GM12878 (cell line): ENCODE data around the gene SUPT4H1. TPM values are rescaled to one million over a fixed set of nuclear protein-coding genes. Genes with fewer than 3 reads are reported as not detected.

Experiments used
- ATAC-seq: fragments of 200-7000 bp; cut with Tn5 transposase; 3 replicates; pipeline ENCODE4 v1.9.1; 2020; ENCODE audit warnings: mild to moderate bottlenecking, moderate library complexity
- BruUV-seq: library from RNA; stranded (reverse); fragments of 400-500 nt; replicated peaks from 2 replicates; lab custom pipeline; 2021; lab: Mats Ljungman, UMichigan
- CTCF ChIA-PET: fragments of 300-600 bp; sonication (Branson Sonifier 250); formaldehyde crosslinking; extraction: SDS; loops from one replicate; lab custom pipeline; 2021; ENCODE audit warnings: inconsistent platforms; lab: Yijun Ruan, JAX
- POLR2A ChIA-PET: fragments of 350-600 bp; formaldehyde crosslinking; extraction: SDS; loops from one replicate; lab custom pipeline; 2021; ENCODE audit warnings: inconsistent platforms; lab: Charles Lee
- RAD21 ChIA-PET: fragments of 300-600 bp; sonication (Branson Sonifier 250); formaldehyde crosslinking; loops from one replicate; lab custom pipeline; 2023; ENCODE audit warnings: antibody characterized with exemption; ENCODE audit not compliant: unreplicated experiment; lab: Charles Lee
- SMC1A ChIA-PET: fragments of 300-600 bp; sonication (Branson Sonifier 250); formaldehyde crosslinking; loops from one replicate; lab custom pipeline; 2023; ENCODE audit not compliant: unreplicated experiment, uncharacterized antibody; lab: Charles Lee
- DNase-seq: peaks from one replicate; pipeline ENCODE4 v3.0.0-alpha.2; 2011; ENCODE audit warnings: low read depth, low spot score
- FAIRE-seq: peaks from 3 replicates; lab custom pipeline; 2011; peaks lifted over from hg19 to GRCh38; lab: Jason Lieb, UNC
- H2AFZ ChIP-seq: 2 replicates; pipeline ENCODE4 v1.6.0; 2011; ENCODE audit warnings: low read depth, low read length, control low read depth; ENCODE audit not compliant: control insufficient read depth
- H3K27ac ChIP-seq: 2 replicates; pipeline ENCODE4 v1.5.1; 2011; ENCODE audit warnings: control low read depth; ENCODE audit not compliant: control insufficient read depth, insufficient read depth
- H3K27me3 ChIP-seq, 2 experiments: replicated peaks in 1 of 2; 2 replicates each; pipeline versions ENCODE4 v1.6.0 to v1.6.1; 2011; ENCODE audit warnings: low read length in 1 of 2; ENCODE audit not compliant: control insufficient read depth in 2 of 2, insufficient read depth in 2 of 2
- H3K36me3 ChIP-seq, 2 experiments: 2 replicates each; pipeline ENCODE4 v1.5.1; 2011; ENCODE audit warnings: low read length in 1 of 2; ENCODE audit not compliant: control insufficient read depth in 2 of 2, insufficient read depth in 2 of 2
- H3K4me1 ChIP-seq: 2 replicates; pipeline ENCODE4 v1.6.1; 2011; ENCODE audit warnings: mild to moderate bottlenecking, low read length, moderate library complexity, mixed read lengths; ENCODE audit not compliant: control insufficient read depth, insufficient read depth
- H3K4me2 ChIP-seq: 2 replicates; pipeline ENCODE4 v1.6.0; 2011; ENCODE audit warnings: control low read depth; ENCODE audit not compliant: control insufficient read depth, insufficient read depth
- H3K4me3 ChIP-seq: fragments of 200-600 bp; sonication (generic); 2 replicates; pipeline ENCODE4 v1.5.1; 2016
- H3K79me2 ChIP-seq: 2 replicates; pipeline ENCODE4 v1.6.0; 2011; ENCODE audit warnings: low read length; ENCODE audit not compliant: control insufficient read depth, insufficient read depth
- H3K9ac ChIP-seq: 2 replicates; pipeline ENCODE4 v1.8.0; 2011; ENCODE audit warnings: low read length, control low read depth, mixed read lengths; ENCODE audit not compliant: control insufficient read depth, insufficient read depth
- H3K9me3 ChIP-seq: replicated peaks from 3 replicates; pipeline ENCODE4 v1.5.1; 2011; ENCODE audit warnings: mild to moderate bottlenecking, low read length; ENCODE audit not compliant: control insufficient read depth, insufficient read depth
- H4K20me1 ChIP-seq: 2 replicates; pipeline ENCODE4 v1.6.0; 2011; ENCODE audit not compliant: control insufficient read depth, insufficient read depth
- BHLHE40 ChIP-seq, 2 experiments: fragments of 450-650 bp in 1 of 2; IDR thresholded peaks; 2 replicates each; pipeline ENCODE4 v1.6.1; 2011 to 2017; ENCODE audit warnings: low read depth in 2 of 2, borderline replicate concordance in 1 of 2, improper control_type of control experiment in 1 of 2, low read length in 1 of 2, mild to moderate bottlenecking in 1 of 2
- BRCA1 ChIP-seq: IDR thresholded peaks from 2 replicates; pipeline ENCODE4 v1.6.1; 2011; ENCODE audit warnings: low read depth, low read length, improper control_type of control experiment
- CBFB ChIP-seq: IDR thresholded peaks from 2 replicates; pipeline ENCODE4 v1.6.1; 2016; ENCODE audit warnings: antibody characterized with exemption, low read depth
- CHD2 ChIP-seq: IDR thresholded peaks from 2 replicates; pipeline ENCODE4 v1.6.1; 2011; ENCODE audit warnings: low read depth, low read length, improper control_type of control experiment, borderline replicate concordance
- DPF2 ChIP-seq: fragments of 450-650 bp; IDR thresholded peaks from 2 replicates; pipeline ENCODE4 v1.6.1; 2017; ENCODE audit warnings: mild to moderate bottlenecking
- EED ChIP-seq: sonication (generic); IDR thresholded peaks from 2 replicates; pipeline ENCODE4 v1.6.1; 2016; ENCODE audit warnings: antibody characterized with exemption, low read depth
- EP300 ChIP-seq, 2 experiments: fragments of 150-350 bp in 1 of 2; IDR thresholded peaks; 2 replicates each; pipeline ENCODE4 v1.6.1; 2011 to 2012; ENCODE audit warnings: low read depth in 2 of 2, low read length in 2 of 2, borderline replicate concordance in 1 of 2, improper control_type of control experiment in 1 of 2, inconsistent platforms in 1 of 2; ENCODE audit not compliant: control insufficient read depth in 1 of 2
- FOXK2 ChIP-seq: fragments of 450-650 bp; IDR thresholded peaks from 2 replicates; pipeline ENCODE4 v1.6.1; 2017; ENCODE audit warnings: mild to moderate bottlenecking, moderate library complexity
- NFYB ChIP-seq: IDR thresholded peaks from 2 replicates; pipeline ENCODE4 v1.6.1; 2011; ENCODE audit warnings: low read depth, mild to moderate bottlenecking, low read length, improper control_type of control experiment, moderate library complexity; ENCODE audit not compliant: insufficient read depth
- NR2F1 ChIP-seq: fragments of 450-650 bp; conservative IDR thresholded peaks from 2 replicates; pipeline ENCODE4 v1.6.1; 2017; ENCODE audit warnings: mild to moderate bottlenecking
- YBX1 ChIP-seq: fragments of 450-650 bp; IDR thresholded peaks from 2 replicates; pipeline ENCODE4 v1.6.1; 2016; ENCODE audit warnings: antibody characterized with exemption
- WGBS: methylation state at CpG from one replicate; pipeline ENCODE4 v1.1.6; 2016; ENCODE audit warnings: low lambda C conversion rate; ENCODE audit not compliant: insufficient replicate concordance, insufficient coverage; ENCODE audit errors: missing lambda C conversion rate; 5-methylcytosine and 5-hydroxymethylcytosine counted together
- in situ Hi-C: fragments of 300-500 bp; cut with MboI; formaldehyde crosslinking; loops from 9 replicates; pipeline ENCODE4 v1.14.3; 2018; ENCODE audit warnings: mixed read lengths
- intact Hi-C: fragments of 100-400 bp; cut with micrococcal nuclease; formaldehyde crosslinking; loops from one replicate; pipeline ENCODE4 v1.14.2; 2022; ENCODE audit not compliant: unreplicated experiment
- polyA plus RNA-seq, 11 experiments: library from polyadenylated mRNA; depleted of rRNA in 4 of 11; unstranded in 6 of 11; stranded (reverse) in 5 of 11; fragments of >200 nt; fragmentation: Nextera tagmentation in 4 of 11; fragmentation: Illumina TruSeq in 1 of 11; extraction: Ambion mirVana in 4 of 11; extraction: Trizol in 1 of 11; gene quantifications; 1 replicate in 1 of 11; 2 replicates in 10 of 11; pipeline versions ENCODE4 v1.2.1 to v1.2.3, GENCODE V29; 2011 to 2016; ENCODE audit warnings: inconsistent platforms in 2 of 11, missing spikeins in 2 of 11, low read depth in 1 of 11
- total RNA-seq, 4 experiments: library from RNA; depleted of rRNA in 3 of 4; stranded (reverse); fragments of >200 nt in 3 of 4; fragmentation: Illumina TruSeq in 1 of 4; extraction: Trizol in 1 of 4; gene quantifications; 2 replicates each; pipeline versions ENCODE4 v1.2.1 to v1.2.3, GENCODE V29; 2013 to 2021
- TF ChIP-seq, protein P1 (sequence below): fragments of 450-650 bp; IDR thresholded peaks from 2 replicates; pipeline ENCODE4 v1.6.1; 2017; ENCODE audit warnings: low read depth, mild to moderate bottlenecking, moderate library complexity
- TF ChIP-seq, protein P2 (sequence below), 3 experiments: IDR thresholded peaks in 2 of 3; conservative IDR thresholded peaks in 1 of 3; 2 replicates each; pipeline ENCODE4 v1.5.1; 2011; ENCODE audit warnings: low read depth in 3 of 3, low read length in 3 of 3, mild to moderate bottlenecking in 3 of 3, control low read depth in 2 of 3, moderate library complexity in 2 of 3, inconsistent platforms in 1 of 3, mixed read lengths in 1 of 3; ENCODE audit not compliant: control insufficient read depth in 2 of 3, insufficient read depth in 1 of 3; ENCODE audit errors: extremely low read depth in 1 of 3

The SUPT4H1 gene
- total and polyA plus RNA-seq, 10 of the 15 experiments (the other 5 are each of a cell fraction or from before 2014, with no cell fraction given): 83.8 to 293 (median 128) TPM

DNA sequence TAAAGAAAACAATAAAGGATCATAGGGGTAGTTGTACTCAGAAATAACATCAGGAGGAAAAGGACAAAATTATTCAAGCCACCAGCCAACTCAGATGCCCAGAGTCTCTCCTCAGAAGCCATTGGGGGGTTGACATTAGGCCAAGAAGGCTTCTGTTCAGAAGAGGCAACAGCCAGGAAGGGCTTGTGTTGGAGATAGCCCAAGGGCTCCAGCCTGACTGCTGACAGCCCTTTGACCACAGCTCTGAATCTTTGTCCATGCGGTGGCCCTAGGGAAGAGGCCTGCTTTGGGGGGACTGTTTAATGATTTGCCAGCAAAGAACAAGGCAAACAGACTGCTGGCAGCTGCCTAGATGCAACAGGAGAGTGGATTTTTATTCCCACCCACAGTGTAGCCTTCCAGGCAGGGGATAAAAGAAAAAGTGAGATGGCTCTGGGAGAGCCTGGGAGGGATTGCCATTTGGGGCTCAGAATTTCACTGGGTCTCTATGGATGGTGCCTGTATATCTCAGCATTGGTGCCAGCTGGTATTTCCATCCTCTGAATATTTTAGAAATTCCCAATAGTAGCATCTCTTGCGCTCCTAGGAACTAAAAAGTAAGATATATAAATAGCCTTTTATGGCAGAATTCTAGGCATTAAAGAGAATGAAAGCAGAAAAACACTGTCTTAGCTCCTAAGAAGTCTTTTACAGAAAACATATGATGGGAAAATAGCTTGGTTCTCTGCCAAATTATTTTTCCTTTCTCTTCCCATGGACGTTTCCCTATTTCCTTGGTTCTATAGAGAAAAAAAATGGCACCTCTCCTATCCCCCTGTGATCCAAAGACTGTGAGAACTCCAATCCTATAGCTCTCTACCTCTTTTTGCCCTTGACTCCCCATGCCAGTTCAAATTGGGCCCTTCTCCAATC is 29.4 kb upstream of the SUPT4H1 start:
- Histone ChIP-seq H3K4me2 (no peak overlapping the region; the same call in 1 of the 2 replicates), H3K4me3 (no peak overlapping the region), H2AFZ (no peak overlapping the region), H4K20me1 (no peaks in the 10 kb centered on the region), H3K4me1 (peaks cover 19% of the 10 kb centered on the region), H3K27ac (no peak overlapping the region), H3K36me3 (no peaks in the 10 kb centered on the region; a peak in 2 of 4 replicates), H3K9ac (no peak overlapping the region), H3K9me3 (no peaks in the 10 kb centered on the region), H3K79me2 (peaks cover 4% of the 10 kb centered on the region), H3K27me3 (no peaks in the 10 kb centered on the region)
- TF ChIP-seq EP300 (IDR thresholded peaks at IDR 0.05; ENCODE audit: borderline replicate concordance in 1 of 2, control insufficient read depth in 1 of 2, low read depth in 2 of 2, low read length in 2 of 2) (no peak), CBFB (no peak), NR2F1 (no peak), BRCA1 (no peak), DPF2 (no peak), NFYB (no peak), CHD2 (no peak), BHLHE40 (IDR thresholded peaks at IDR 0.05; ENCODE audit: borderline replicate concordance in 1 of 2, low read depth in 2 of 2, low read length in 1 of 2) (no peak), FOXK2 (no peak), EED (no peak), YBX1 (no peak)
- TF ChIP-seq, protein P1, sequence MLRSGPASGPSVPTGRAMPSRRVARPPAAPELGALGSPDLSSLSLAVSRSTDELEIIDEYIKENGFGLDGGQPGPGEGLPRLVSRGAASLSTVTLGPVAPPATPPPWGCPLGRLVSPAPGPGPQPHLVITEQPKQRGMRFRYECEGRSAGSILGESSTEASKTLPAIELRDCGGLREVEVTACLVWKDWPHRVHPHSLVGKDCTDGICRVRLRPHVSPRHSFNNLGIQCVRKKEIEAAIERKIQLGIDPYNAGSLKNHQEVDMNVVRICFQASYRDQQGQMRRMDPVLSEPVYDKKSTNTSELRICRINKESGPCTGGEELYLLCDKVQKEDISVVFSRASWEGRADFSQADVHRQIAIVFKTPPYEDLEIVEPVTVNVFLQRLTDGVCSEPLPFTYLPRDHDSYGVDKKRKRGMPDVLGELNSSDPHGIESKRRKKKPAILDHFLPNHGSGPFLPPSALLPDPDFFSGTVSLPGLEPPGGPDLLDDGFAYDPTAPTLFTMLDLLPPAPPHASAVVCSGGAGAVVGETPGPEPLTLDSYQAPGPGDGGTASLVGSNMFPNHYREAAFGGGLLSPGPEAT: no peak
- TF ChIP-seq, protein P2, sequence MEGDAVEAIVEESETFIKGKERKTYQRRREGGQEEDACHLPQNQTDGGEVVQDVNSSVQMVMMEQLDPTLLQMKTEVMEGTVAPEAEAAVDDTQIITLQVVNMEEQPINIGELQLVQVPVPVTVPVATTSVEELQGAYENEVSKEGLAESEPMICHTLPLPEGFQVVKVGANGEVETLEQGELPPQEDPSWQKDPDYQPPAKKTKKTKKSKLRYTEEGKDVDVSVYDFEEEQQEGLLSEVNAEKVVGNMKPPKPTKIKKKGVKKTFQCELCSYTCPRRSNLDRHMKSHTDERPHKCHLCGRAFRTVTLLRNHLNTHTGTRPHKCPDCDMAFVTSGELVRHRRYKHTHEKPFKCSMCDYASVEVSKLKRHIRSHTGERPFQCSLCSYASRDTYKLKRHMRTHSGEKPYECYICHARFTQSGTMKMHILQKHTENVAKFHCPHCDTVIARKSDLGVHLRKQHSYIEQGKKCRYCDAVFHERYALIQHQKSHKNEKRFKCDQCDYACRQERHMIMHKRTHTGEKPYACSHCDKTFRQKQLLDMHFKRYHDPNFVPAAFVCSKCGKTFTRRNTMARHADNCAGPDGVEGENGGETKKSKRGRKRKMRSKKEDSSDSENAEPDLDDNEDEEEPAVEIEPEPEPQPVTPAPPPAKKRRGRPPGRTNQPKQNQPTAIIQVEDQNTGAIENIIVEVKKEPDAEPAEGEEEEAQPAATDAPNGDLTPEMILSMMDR (IDR thresholded peaks at IDR 0.05 in 2 of 3, conservative IDR thresholded peaks at IDR 0.05 in 1 of 3; ENCODE audit: control insufficient read depth in 2 of 3, extremely low read depth in 1 of 3, insufficient read depth in 1 of 3, low read depth in 3 of 3, low read length in 3 of 3): no peak
- no TSS peak for BruUV-seq
- in situ Hi-C loops: no loop called here
- SMC1A ChIA-PET: interaction anchor here (1.0 to 7.5 kb wide), 12 partner anchors 10 to 145 kb away, joined by 3 to 74 read pairs (median 4); partner anchors contain the start of genes RNF43 and SUPT4H1
- ATAC-seq (no peak), FAIRE-seq (no peak), DNase-seq (no peak)
- 80% methylated on average over 3 of the region's 3 CpGs for WGBS
- POLR2A ChIA-PET: interaction anchor here (0.5 to 5.9 kb wide), 11 partner anchors 10 to 1124 kb away, joined by 3 to 29 read pairs (median 4); partner anchors contain the start of genes RNF43 and SUPT4H1
- RAD21 ChIA-PET: interaction anchor here (0.7 to 8.4 kb wide), 7 partner anchors 9 to 39 kb away, joined by 3 to 70 read pairs (median 3); partner anchors contain the start of genes RNF43 and SUPT4H1
- intact Hi-C loops: loop anchor here (2.0 kb wide), 1 partner anchor 33 kb away; no protein-coding TSS in a partner anchor
- CTCF ChIA-PET: interaction anchor here (1.0 to 3.6 kb wide), 10 partner anchors 17 to 64 kb away, joined by 3 to 17 read pairs (median 4); partner anchors contain the start of genes RNF43 and SUPT4H1
